Measurements from ENCODE around the gene LRIG1.

LRIG1 gene

GRCh38 chr3:66500576-66501482 lies at the start of gene LRIG1:
TSS of gene LRIG1 (minus strand) at chr3:66501022. CDS start at chr3:66500407, 615 bp downstream.
- DNase-seq (ENCODE audit: low read depth, low spot score) = peak; percentile 89

GRCh38 chr3:66544619-66545429 lies 44.0 kb upstream of the LRIG1 start:
- no peak for DNase-seq (ENCODE audit: low read depth, low spot score)

GRCh38 chr3:66542153-66542552 lies 41.3 kb upstream of the LRIG1 start:
- DNase-seq (ENCODE audit: low read depth, low spot score) = no peak

- DNase-seq (ENCODE audit: low read depth, low spot score) = no peak
These were observed 38.7 kb upstream of the LRIG1 start for GRCh38 chr3:66539466-66539989.

- DNase-seq (ENCODE audit: low read depth, low spot score) = no peak
These were observed 37.6 kb upstream of the LRIG1 start for GRCh38 chr3:66538390-66538789.

GRCh38 chr3:66537735-66538134 lies 36.9 kb upstream of the LRIG1 start:
- no peak for DNase-seq (ENCODE audit: low read depth, low spot score)

- no peak for DNase-seq (ENCODE audit: low read depth, low spot score)
These were observed 36.0 kb upstream of the LRIG1 start for GRCh38 chr3:66536791-66537190.

- no peak for DNase-seq (ENCODE audit: low read depth, low spot score)
These were observed 33.6 kb upstream of the LRIG1 start for GRCh38 chr3:66534304-66534845.

GRCh38 chr3:66532613-66533012 lies 31.8 kb upstream of the LRIG1 start:
- no peak for DNase-seq (ENCODE audit: low read depth, low spot score)

GRCh38 chr3:66532160-66532587 lies 31.4 kb upstream of the LRIG1 start:
- peak; percentile 95 for DNase-seq (ENCODE audit: low read depth, low spot score)

GRCh38 chr3:66531256-66531655 lies 30.4 kb upstream of the LRIG1 start:
- no peak for DNase-seq (ENCODE audit: low read depth, low spot score)

GRCh38 chr3:66527246-66527645 lies 26.4 kb upstream of the LRIG1 start:
- DNase-seq (ENCODE audit: low read depth, low spot score) = no peak

- no peak for DNase-seq (ENCODE audit: low read depth, low spot score)
These were observed 24.9 kb upstream of the LRIG1 start for GRCh38 chr3:66525771-66526170.

GRCh38 chr3:66520724-66521123 lies 19.9 kb upstream of the LRIG1 start:
- no peak for DNase-seq (ENCODE audit: low read depth, low spot score)

GRCh38 chr3:66518644-66519043 lies 17.8 kb upstream of the LRIG1 start:
- DNase-seq (ENCODE audit: low read depth, low spot score) = no peak

- DNase-seq (ENCODE audit: low read depth, low spot score) = no peak
These were observed 17.3 kb upstream of the LRIG1 start for GRCh38 chr3:66518126-66518525.

GRCh38 chr3:66517241-66517640 lies 16.4 kb upstream of the LRIG1 start:
- no peak for DNase-seq (ENCODE audit: low read depth, low spot score)

- no peak for DNase-seq (ENCODE audit: low read depth, low spot score)
These were observed 7.6 kb upstream of the LRIG1 start for GRCh38 chr3:66508461-66508860.

- no peak for DNase-seq (ENCODE audit: low read depth, low spot score)
These were observed 6.8 kb upstream of the LRIG1 start for GRCh38 chr3:66507423-66508260.

GRCh38 chr3:66506154-66506553 lies 5.3 kb upstream of the LRIG1 start:
- DNase-seq (ENCODE audit: low read depth, low spot score) = no peak
